Mesendoderm (in vitro differentiated cells): ENCODE results near the gene RPS6KA4.
A peak's percentile ranks its signal among the peaks of the same experiment; 100 is the strongest.

Source experiments
- DNase-seq: peaks from one replicate; pipeline ENCODE4 v3.0.0; 2013
- H2AK5ac ChIP-seq: 2 replicates; pipeline ENCODE4 v1.6.1; 2013; ENCODE audit warnings: low read length, inconsistent platforms
- H2BK120ac ChIP-seq: 2 replicates; pipeline ENCODE4 v1.6.1; 2013; ENCODE audit warnings: low read depth, mild to moderate bottlenecking, low read length, moderate library complexity, mixed read lengths
- H2BK15ac ChIP-seq: replicated peaks from 2 replicates; pipeline ENCODE4 v1.6.1; 2013; ENCODE audit warnings: low read depth, mild to moderate bottlenecking, moderate library complexity
- H2BK5ac ChIP-seq: 2 replicates; pipeline ENCODE4 v1.6.1; 2013; ENCODE audit warnings: low read length, inconsistent platforms
- H3K18ac ChIP-seq: 2 replicates; pipeline ENCODE4 v1.6.1; 2013; ENCODE audit warnings: mild to moderate bottlenecking, low read length, mixed read lengths
- H3K23ac ChIP-seq: one replicate; pipeline ENCODE4 v1.6.1; 2013; ENCODE audit warnings: low read length
- H3K27ac ChIP-seq: 2 replicates; pipeline ENCODE4 v1.5.1; 2013; ENCODE audit warnings: low read depth, mild to moderate bottlenecking, inconsistent platforms, low read length, moderate library complexity
- H3K27me3 ChIP-seq: 2 replicates; pipeline ENCODE4 v1.6.1; 2013; ENCODE audit warnings: low read length, control low read depth, mild to moderate bottlenecking, inconsistent platforms; ENCODE audit not compliant: insufficient read depth, poor library complexity
- H3K36me3 ChIP-seq: 2 replicates; pipeline ENCODE4 v1.6.1; 2013; ENCODE audit warnings: low read length, inconsistent platforms; ENCODE audit not compliant: control insufficient read depth, insufficient read depth
- H3K4ac ChIP-seq: one replicate; pipeline ENCODE4 v1.6.1; 2013; ENCODE audit warnings: low read depth, mild to moderate bottlenecking, low read length, moderate library complexity
- H3K4me1 ChIP-seq: 2 replicates; pipeline ENCODE4 v1.6.1; 2013; ENCODE audit warnings: low read depth, low read length, inconsistent platforms; ENCODE audit not compliant: control insufficient read depth
- H3K4me2 ChIP-seq: 2 replicates; pipeline ENCODE4 v1.6.1; 2013; ENCODE audit warnings: low read length
- H3K4me3 ChIP-seq: 2 replicates; pipeline ENCODE4 v1.5.1; 2013; ENCODE audit warnings: mild to moderate bottlenecking, low read length
- H3K56ac ChIP-seq: one replicate; pipeline ENCODE4 v1.6.1; 2013; ENCODE audit warnings: low read length
- H3K79me1 ChIP-seq: 2 replicates; pipeline ENCODE4 v1.6.1; 2013; ENCODE audit warnings: low read length, inconsistent platforms
- H3K79me2 ChIP-seq: 2 replicates; pipeline ENCODE4 v1.6.1; 2013; ENCODE audit warnings: mild to moderate bottlenecking, low read length; ENCODE audit not compliant: control insufficient read depth, insufficient read depth
- H3K9ac ChIP-seq: 2 replicates; pipeline ENCODE4 v1.6.1; 2013; ENCODE audit warnings: low read length, inconsistent platforms
- H4K5ac ChIP-seq: one replicate; pipeline ENCODE4 v1.6.1; 2013; ENCODE audit warnings: low read length
- H4K8ac ChIP-seq: one replicate; pipeline ENCODE4 v1.6.1; 2013; ENCODE audit warnings: low read depth, mild to moderate bottlenecking, control low read depth, low read length, moderate library complexity
- WGBS: extraction: QIAGEN DNeasy Blood & Tissue Kit; methylation state at CpG from one replicate; pipeline ENCODE4 v1.1.7; 2013; ENCODE audit warnings: low lambda C conversion rate, missing lambda C conversion rate; ENCODE audit not compliant: insufficient coverage; ENCODE audit errors: extremely low coverage; 5-methylcytosine and 5-hydroxymethylcytosine counted together

The RPS6KA4 gene

GRCh38 chr11:64387916-64388315 is 29.0 kb downstream of the RPS6KA4 start:
- Histone ChIP-seq H3K18ac (no peak overlapping the region), H3K23ac (no peak overlapping the region), H3K79me1 (no peaks in the 10 kb centered on the region), H4K5ac (no peak overlapping the region), H2BK15ac (no peak overlapping the region), H3K27me3 (no peaks in the 10 kb centered on the region), H3K36me3 (no peaks in the 10 kb centered on the region), H3K4me1 (no peaks in the 10 kb centered on the region), H3K27ac (no peak overlapping the region), H3K79me2 (no peaks in the 10 kb centered on the region), H4K8ac (no peak overlapping the region), H3K4me2 (no peak overlapping the region), H3K4ac (no peak overlapping the region), H2BK120ac (no peak overlapping the region), H2AK5ac (no peak overlapping the region), H3K4me3 (no peak overlapping the region), H3K56ac (no peak overlapping the region), H2BK5ac (no peak overlapping the region), H3K9ac (no peak overlapping the region)
- DNase-seq, result no peak

GRCh38 chr11:64388894-64389293 is 29.9 kb downstream of the RPS6KA4 start:
- Histone ChIP-seq H3K36me3 (no peaks in the 10 kb centered on the region), H2BK15ac (no peak overlapping the region), H3K4me1 (no peaks in the 10 kb centered on the region), H3K23ac (no peak overlapping the region), H3K18ac (no peak overlapping the region), H3K79me1 (no peaks in the 10 kb centered on the region), H2BK120ac (no peak overlapping the region), H4K5ac (no peak overlapping the region), H3K4ac (no peak overlapping the region), H3K79me2 (no peaks in the 10 kb centered on the region), H3K27ac (no peak overlapping the region), H3K9ac (no peak overlapping the region), H3K4me3 (no peak overlapping the region), H3K4me2 (no peak overlapping the region), H4K8ac (no peak overlapping the region), H3K27me3 (no peaks in the 10 kb centered on the region), H2BK5ac (no peak overlapping the region), H2AK5ac (no peak overlapping the region), H3K56ac (no peak overlapping the region)
- WGBS, result no CpG with 5 or more reads among the region's 10 CpGs
- DNase-seq, result no peak

GRCh38 chr11:64389851-64390250 is 30.9 kb downstream of the RPS6KA4 start:
- no peaks in the 10 kb centered on the region for H3K27me3 ChIP-seq
- H2BK5ac ChIP-seq, result no peak overlapping the region
- no peak overlapping the region for H3K18ac ChIP-seq
- no peak for DNase-seq
- no peak overlapping the region for H3K4me3 ChIP-seq
- H3K27ac ChIP-seq, result no peak overlapping the region
- no peaks in the 10 kb centered on the region for H3K79me2 ChIP-seq
- no peak overlapping the region for H2BK120ac ChIP-seq
- no peak overlapping the region for H3K9ac ChIP-seq
- H2BK15ac ChIP-seq, result no peak overlapping the region
- no peak overlapping the region for H2AK5ac ChIP-seq
- no peak overlapping the region for H3K23ac ChIP-seq
- H3K4me1 ChIP-seq, result no peaks in the 10 kb centered on the region
- no peaks in the 10 kb centered on the region for H3K36me3 ChIP-seq
- no peak overlapping the region for H3K4ac ChIP-seq
- WGBS, result no CpG with 5 or more reads among the region's 2 CpGs
- no peaks in the 10 kb centered on the region for H3K79me1 ChIP-seq
- H3K4me2 ChIP-seq, result no peak overlapping the region
- H4K5ac ChIP-seq, result no peak overlapping the region
- no peak overlapping the region for H4K8ac ChIP-seq
- no peak overlapping the region for H3K56ac ChIP-seq

GRCh38 chr11:64390558-64390957 is 31.6 kb downstream of the RPS6KA4 start:
- H3K18ac ChIP-seq, result no peak overlapping the region
- no peak for DNase-seq
- H3K23ac ChIP-seq, result no peak overlapping the region
- no peak overlapping the region for H3K27ac ChIP-seq
- H4K5ac ChIP-seq, result no peak overlapping the region
- no peak overlapping the region for H3K4ac ChIP-seq
- H2AK5ac ChIP-seq, result no peak overlapping the region
- H4K8ac ChIP-seq, result no peak overlapping the region
- no CpG with 5 or more reads among the region's 3 CpGs for WGBS
- H2BK15ac ChIP-seq, result no peak overlapping the region
- no peak overlapping the region for H3K4me3 ChIP-seq
- no peak overlapping the region for H3K9ac ChIP-seq
- H2BK120ac ChIP-seq, result no peak overlapping the region
- peaks cover under 1% of the 10 kb centered on the region for H3K4me1 ChIP-seq
- H3K36me3 ChIP-seq, result no peaks in the 10 kb centered on the region
- no peaks in the 10 kb centered on the region for H3K27me3 ChIP-seq
- no peak overlapping the region for H2BK5ac ChIP-seq
- no peak overlapping the region for H3K4me2 ChIP-seq
- no peak overlapping the region for H3K56ac ChIP-seq
- no peaks in the 10 kb centered on the region for H3K79me2 ChIP-seq
- no peaks in the 10 kb centered on the region for H3K79me1 ChIP-seq

- Histone ChIP-seq H3K27me3 (no peaks in the 10 kb centered on the region), H2BK15ac (no peak overlapping the region), H3K4me1 (peaks cover 3% of the 10 kb centered on the region), H3K23ac (no peak overlapping the region), H3K9ac (no peak overlapping the region), H3K79me1 (no peaks in the 10 kb centered on the region), H3K27ac (no peak overlapping the region), H4K8ac (no peak overlapping the region), H3K36me3 (no peaks in the 10 kb centered on the region), H3K18ac (no peak overlapping the region), H3K56ac (no peak overlapping the region), H2AK5ac (no peak overlapping the region), H3K4me2 (no peak overlapping the region), H2BK120ac (no peak overlapping the region), H3K79me2 (no peaks in the 10 kb centered on the region), H3K4me3 (no peak overlapping the region), H2BK5ac (no peak overlapping the region), H4K5ac (no peak overlapping the region), H3K4ac (no peak overlapping the region)
- DNase-seq, result no peak
- no CpG with 5 or more reads among the region's 3 CpGs for WGBS
These were observed 32.9 kb downstream of the RPS6KA4 start for GRCh38 chr11:64391839-64392238.

GRCh38 chr11:64395545-64396078 is 36.6 kb downstream of the RPS6KA4 start:
- Histone ChIP-seq H3K4me1 (peaks cover 3% of the 10 kb centered on the region), H3K56ac (peak overlapping the region; percentile 61), H2AK5ac (no peak overlapping the region), H3K4me3 (no peak overlapping the region), H4K8ac (no peak overlapping the region), H3K36me3 (no peaks in the 10 kb centered on the region), H2BK120ac (no peak overlapping the region), H3K18ac (peak overlapping the region; percentile 3), H3K79me2 (no peaks in the 10 kb centered on the region), H2BK15ac (no peak overlapping the region), H3K27me3 (no peaks in the 10 kb centered on the region), H3K4me2 (no peak overlapping the region), H4K5ac (no peak overlapping the region), H3K9ac (no peak overlapping the region), H3K79me1 (no peaks in the 10 kb centered on the region), H3K4ac (peak overlapping the region; percentile 44), H3K27ac (peak overlapping the region; percentile 62), H3K23ac (no peak overlapping the region), H2BK5ac (no peak overlapping the region)
- no peak for DNase-seq
- WGBS, result no CpG with 5 or more reads among the region's 13 CpGs
